ENCODE measurements around the gene ABHD14A. TPM values are rescaled to one million over a fixed set of nuclear protein-coding genes. Genes with fewer than 3 reads are reported as not detected.

ABHD14A gene
- total and polyA plus RNA-seq, 2 of the 13 experiments (the other 11 are each of a cell fraction or from before 2014, with no cell fraction given), result 29.5 to 46.9 TPM

- TF ChIP-seq, protein P1, sequence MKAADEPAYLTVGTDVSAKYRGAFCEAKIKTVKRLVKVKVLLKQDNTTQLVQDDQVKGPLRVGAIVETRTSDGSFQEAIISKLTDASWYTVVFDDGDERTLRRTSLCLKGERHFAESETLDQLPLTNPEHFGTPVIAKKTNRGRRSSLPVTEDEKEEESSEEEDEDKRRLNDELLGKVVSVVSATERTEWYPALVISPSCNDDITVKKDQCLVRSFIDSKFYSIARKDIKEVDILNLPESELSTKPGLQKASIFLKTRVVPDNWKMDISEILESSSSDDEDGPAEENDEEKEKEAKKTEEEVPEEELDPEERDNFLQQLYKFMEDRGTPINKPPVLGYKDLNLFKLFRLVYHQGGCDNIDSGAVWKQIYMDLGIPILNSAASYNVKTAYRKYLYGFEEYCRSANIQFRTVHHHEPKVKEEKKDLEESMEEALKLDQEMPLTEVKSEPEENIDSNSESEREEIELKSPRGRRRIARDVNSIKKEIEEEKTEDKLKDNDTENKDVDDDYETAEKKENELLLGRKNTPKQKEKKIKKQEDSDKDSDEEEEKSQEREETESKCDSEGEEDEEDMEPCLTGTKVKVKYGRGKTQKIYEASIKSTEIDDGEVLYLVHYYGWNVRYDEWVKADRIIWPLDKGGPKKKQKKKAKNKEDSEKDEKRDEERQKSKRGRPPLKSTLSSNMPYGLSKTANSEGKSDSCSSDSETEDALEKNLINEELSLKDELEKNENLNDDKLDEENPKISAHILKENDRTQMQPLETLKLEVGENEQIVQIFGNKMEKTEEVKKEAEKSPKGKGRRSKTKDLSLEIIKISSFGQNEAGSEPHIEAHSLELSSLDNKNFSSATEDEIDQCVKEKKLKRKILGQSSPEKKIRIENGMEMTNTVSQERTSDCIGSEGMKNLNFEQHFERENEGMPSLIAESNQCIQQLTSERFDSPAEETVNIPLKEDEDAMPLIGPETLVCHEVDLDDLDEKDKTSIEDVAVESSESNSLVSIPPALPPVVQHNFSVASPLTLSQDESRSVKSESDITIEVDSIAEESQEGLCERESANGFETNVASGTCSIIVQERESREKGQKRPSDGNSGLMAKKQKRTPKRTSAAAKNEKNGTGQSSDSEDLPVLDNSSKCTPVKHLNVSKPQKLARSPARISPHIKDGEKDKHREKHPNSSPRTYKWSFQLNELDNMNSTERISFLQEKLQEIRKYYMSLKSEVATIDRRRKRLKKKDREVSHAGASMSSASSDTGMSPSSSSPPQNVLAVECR (CRISPR knock-in tag; IDR thresholded peaks at IDR 0.05; ENCODE audit: borderline replicate concordance), result no peak
- TF ChIP-seq PAF1 (CRISPR knock-in tag; IDR thresholded peaks at IDR 0.05) (no peak), MEF2D (CRISPR knock-in tag; IDR thresholded peaks at IDR 0.05) (no peak), ZNF224 (CRISPR knock-in tag; IDR thresholded peaks at IDR 0.05) (no peak), HNF4G (IDR thresholded peaks at IDR 0.05; ENCODE audit: borderline replicate concordance, low read depth, low read length) (peak; percentile 42; the same call in 1 of the 2 replicates), HNF4G (CRISPR knock-in tag; IDR thresholded peaks at IDR 0.05; ENCODE audit: borderline replicate concordance, low read depth) (no peak), ZFX (CRISPR knock-in tag; IDR thresholded peaks at IDR 0.05; ENCODE audit: low read depth) (peak; percentile 22; the same call in 1 of the 2 replicates), REL (CRISPR knock-in tag; conservative IDR thresholded peaks at IDR 0.05) (no peak), ZSCAN20 (CRISPR knock-in tag; IDR thresholded peaks at IDR 0.05; ENCODE audit: borderline replicate concordance) (no peak), ZNF382 (CRISPR knock-in tag; IDR thresholded peaks at IDR 0.05; ENCODE audit: borderline replicate concordance) (no peak), ZFP37 (CRISPR knock-in tag; IDR thresholded peaks at IDR 0.05; ENCODE audit: borderline replicate concordance) (no peak), CBX2 (IDR thresholded peaks at IDR 0.05; ENCODE audit: low read depth, low read length) (no peak), CBX2 (CRISPR knock-in tag; IDR thresholded peaks at IDR 0.05; ENCODE audit: low read depth) (no peak), ZNF432 (CRISPR knock-in tag; IDR thresholded peaks at IDR 0.05; ENCODE audit: borderline replicate concordance) (no peak), MTF1 (CRISPR knock-in tag; IDR thresholded peaks at IDR 0.05) (no peak), CREB3 (CRISPR knock-in tag; IDR thresholded peaks at IDR 0.05) (no peak), ZNF644 (CRISPR knock-in tag; IDR thresholded peaks at IDR 0.05; ENCODE audit: low read depth) (no peak), DBP (CRISPR knock-in tag; IDR thresholded peaks at IDR 0.05; ENCODE audit: not compliant biosample characterization) (no peak), CSRNP2 (CRISPR knock-in tag; conservative IDR thresholded peaks at IDR 0.05; ENCODE audit: low read depth) (no peak), MEIS1 (CRISPR knock-in tag; IDR thresholded peaks at IDR 0.05; ENCODE audit: borderline replicate concordance) (no peak), ATAD3A (CRISPR knock-in tag; IDR thresholded peaks at IDR 0.05) (no peak), ZFP62 (CRISPR knock-in tag; IDR thresholded peaks at IDR 0.05) (no peak), ZNF333 (CRISPR knock-in tag; IDR thresholded peaks at IDR 0.05; ENCODE audit: borderline replicate concordance) (no peak), JUNB (CRISPR knock-in tag; IDR thresholded peaks at IDR 0.05; ENCODE audit: borderline replicate concordance) (no peak)
These were observed 6.6 kb upstream of the ABHD14A start (continued) for GRCh38 chr3:51968170-51968775.

All from HepG2 (cell line).